PC-9 (cell line): ENCODE data around the gene GANAB.

ENCODE experiments used
- EZH2 ChIP-seq: fragments of 200-600 bp; sonication (generic); IDR thresholded peaks from 2 replicates; pipeline ENCODE4 v1.8.0; 2017; ENCODE audit warnings: antibody characterized with exemption, low read depth
- TF ChIP-seq, protein P1 (sequence below): fragments of 200-600 bp; sonication (generic); conservative IDR thresholded peaks from 2 replicates; pipeline ENCODE4 v1.6.1; 2017; ENCODE audit warnings: mixed run types, antibody characterized with exemption, mild to moderate bottlenecking, moderate library complexity

DNA sequence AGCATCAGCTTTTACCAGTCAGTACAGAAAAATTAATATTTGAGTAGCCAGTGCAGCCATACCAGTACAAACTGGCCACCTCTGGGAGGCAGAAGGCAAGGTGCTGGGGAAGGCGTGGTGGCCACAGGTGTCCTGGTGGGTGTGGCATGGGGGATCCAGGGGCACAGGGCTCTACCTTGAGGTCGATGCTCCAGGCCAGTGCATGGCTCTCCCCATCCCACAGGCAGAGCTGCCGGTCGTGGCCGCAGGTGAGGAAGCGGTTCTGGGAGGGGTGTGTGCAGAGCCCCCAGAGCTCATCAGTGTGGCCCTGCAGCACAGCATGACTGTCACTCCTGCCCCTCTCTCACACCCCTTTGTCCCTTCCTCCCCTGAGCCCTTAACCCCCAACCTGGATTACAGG lies 40.9 kb downstream of the GANAB start:
- TF ChIP-seq, protein P1, sequence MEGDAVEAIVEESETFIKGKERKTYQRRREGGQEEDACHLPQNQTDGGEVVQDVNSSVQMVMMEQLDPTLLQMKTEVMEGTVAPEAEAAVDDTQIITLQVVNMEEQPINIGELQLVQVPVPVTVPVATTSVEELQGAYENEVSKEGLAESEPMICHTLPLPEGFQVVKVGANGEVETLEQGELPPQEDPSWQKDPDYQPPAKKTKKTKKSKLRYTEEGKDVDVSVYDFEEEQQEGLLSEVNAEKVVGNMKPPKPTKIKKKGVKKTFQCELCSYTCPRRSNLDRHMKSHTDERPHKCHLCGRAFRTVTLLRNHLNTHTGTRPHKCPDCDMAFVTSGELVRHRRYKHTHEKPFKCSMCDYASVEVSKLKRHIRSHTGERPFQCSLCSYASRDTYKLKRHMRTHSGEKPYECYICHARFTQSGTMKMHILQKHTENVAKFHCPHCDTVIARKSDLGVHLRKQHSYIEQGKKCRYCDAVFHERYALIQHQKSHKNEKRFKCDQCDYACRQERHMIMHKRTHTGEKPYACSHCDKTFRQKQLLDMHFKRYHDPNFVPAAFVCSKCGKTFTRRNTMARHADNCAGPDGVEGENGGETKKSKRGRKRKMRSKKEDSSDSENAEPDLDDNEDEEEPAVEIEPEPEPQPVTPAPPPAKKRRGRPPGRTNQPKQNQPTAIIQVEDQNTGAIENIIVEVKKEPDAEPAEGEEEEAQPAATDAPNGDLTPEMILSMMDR: no peak
- no peak for TF ChIP-seq EZH2
